H9 (cell line): Measurements from ENCODE around the gene RCAN1. TPM values are rescaled to one million over a fixed set of nuclear protein-coding genes. Genes with fewer than 3 reads are reported as not detected.

ENCODE experiments used
- DNase-seq: peaks from one replicate; pipeline ENCODE4 v3.0.0-alpha.2; 2017
- H2AFZ ChIP-seq: one replicate; pipeline ENCODE4 v1.6.1; 2013; ENCODE audit warnings: mild to moderate bottlenecking, low read length, control low read depth, moderate library complexity
- H2AK5ac ChIP-seq: 2 replicates; pipeline ENCODE4 v1.6.1; 2013; ENCODE audit warnings: low read length, control low read depth, mixed read lengths; ENCODE audit not compliant: insufficient read length
- H2BK120ac ChIP-seq: one replicate; pipeline ENCODE4 v1.6.1; 2013; ENCODE audit warnings: low read depth, mild to moderate bottlenecking, low read length, control low read depth, inconsistent platforms; ENCODE audit not compliant: poor library complexity, severe bottlenecking
- H2BK12ac ChIP-seq: 2 replicates; pipeline ENCODE4 v1.6.1; 2013; ENCODE audit warnings: low read length, control low read depth, mixed read lengths, low read depth; ENCODE audit not compliant: insufficient read length
- H2BK15ac ChIP-seq: 2 replicates; pipeline ENCODE4 v1.6.1; 2013; ENCODE audit warnings: low read depth, low read length, control low read depth
- H2BK20ac ChIP-seq: one replicate; pipeline ENCODE4 v1.6.1; 2013; ENCODE audit warnings: low read depth, mild to moderate bottlenecking, low read length, control low read depth, inconsistent platforms; ENCODE audit not compliant: poor library complexity, severe bottlenecking
- H2BK5ac ChIP-seq: 2 replicates; pipeline ENCODE4 v1.6.1; 2013; ENCODE audit warnings: low read length, control low read depth, mixed read lengths; ENCODE audit not compliant: insufficient read length
- H3K14ac ChIP-seq: 2 replicates; pipeline ENCODE4 v1.6.1; 2013; ENCODE audit warnings: low read length, control low read depth; ENCODE audit not compliant: insufficient read depth
- H3K18ac ChIP-seq: 2 replicates; pipeline ENCODE4 v1.6.1; 2013; ENCODE audit warnings: low read depth, mild to moderate bottlenecking, mixed read lengths, low read length, control low read depth; ENCODE audit not compliant: insufficient read length
- H3K23ac ChIP-seq: 2 replicates; pipeline ENCODE4 v1.6.1; 2013; ENCODE audit warnings: low read length, control low read depth, mixed read lengths, low read depth; ENCODE audit not compliant: insufficient read length
- H3K23me2 ChIP-seq: 2 replicates; pipeline ENCODE4 v1.6.1; 2013; ENCODE audit warnings: low read depth, mild to moderate bottlenecking, mixed read lengths, low read length, control low read depth; ENCODE audit not compliant: insufficient read length, poor library complexity, severe bottlenecking
- H3K27ac ChIP-seq: 2 replicates; pipeline ENCODE4 v1.5.1; 2013; ENCODE audit warnings: low read length, control low read depth, mixed read lengths, low read depth; ENCODE audit not compliant: insufficient read length
- H3K27me3 ChIP-seq: 2 replicates; pipeline ENCODE4 v1.6.1; 2013; ENCODE audit warnings: low read length, control low read depth, inconsistent platforms; ENCODE audit not compliant: insufficient read depth
- H3K4ac ChIP-seq: 2 replicates; pipeline ENCODE4 v1.6.1; 2013; ENCODE audit warnings: low read depth, mild to moderate bottlenecking, control low read depth, inconsistent platforms, low read length, moderate library complexity
- H3K4me1 ChIP-seq: 2 replicates; pipeline ENCODE4 v1.6.1; 2013; ENCODE audit warnings: low read length, control low read depth, inconsistent platforms; ENCODE audit not compliant: insufficient read depth
- H3K4me2 ChIP-seq: 2 replicates; pipeline ENCODE4 v1.6.1; 2013; ENCODE audit warnings: low read length, control low read depth, mixed read lengths; ENCODE audit not compliant: insufficient read length, insufficient read depth
- H3K56ac ChIP-seq: 2 replicates; pipeline ENCODE4 v1.6.1; 2013; ENCODE audit warnings: low read depth, mild to moderate bottlenecking, mixed read lengths, low read length, control low read depth; ENCODE audit not compliant: insufficient read length
- H3K79me1 ChIP-seq: 2 replicates; pipeline ENCODE4 v1.6.1; 2013; ENCODE audit warnings: low read depth, mild to moderate bottlenecking, moderate library complexity, low read length, control low read depth, inconsistent platforms; ENCODE audit not compliant: insufficient read depth, poor library complexity, severe bottlenecking
- H3K79me2 ChIP-seq: 2 replicates; pipeline ENCODE4 v1.6.1; 2013; ENCODE audit warnings: low read length, control low read depth, inconsistent platforms; ENCODE audit not compliant: insufficient read depth
- H3K9ac ChIP-seq: 2 replicates; pipeline ENCODE4 v1.6.1; 2013; ENCODE audit warnings: low read length, control low read depth, mixed read lengths; ENCODE audit not compliant: insufficient read length; ENCODE audit errors: extremely low read depth
- H3K9me3 ChIP-seq: one replicate; pipeline ENCODE4 v1.6.1; 2013; ENCODE audit warnings: low read depth, low read length, inconsistent platforms; ENCODE audit not compliant: control insufficient read depth
- H3T11ph ChIP-seq: one replicate; pipeline ENCODE4 v1.6.1; 2013; ENCODE audit warnings: mild to moderate bottlenecking, low read length, control low read depth, inconsistent platforms
- H4K20me1 ChIP-seq: one replicate; pipeline ENCODE4 v1.6.1; 2013; ENCODE audit not compliant: control insufficient read depth, insufficient read length, insufficient read depth
- H4K5ac ChIP-seq: 2 replicates; pipeline ENCODE4 v1.6.1; 2013; ENCODE audit warnings: low read depth, mild to moderate bottlenecking, mixed read lengths, low read length, control low read depth; ENCODE audit not compliant: insufficient read length
- H4K8ac ChIP-seq: replicated peaks from 2 replicates; pipeline ENCODE4 v1.6.1; 2013; ENCODE audit warnings: low read length, control low read depth, mixed read lengths, low read depth; ENCODE audit not compliant: insufficient read length
- H4K91ac ChIP-seq: 2 replicates; pipeline ENCODE4 v1.6.1; 2013; ENCODE audit warnings: low read depth, mild to moderate bottlenecking, moderate library complexity, mixed read lengths, low read length, control low read depth; ENCODE audit not compliant: insufficient read length
- H3K27ac Mint-ChIP-seq, 3 experiments: 2 replicates in 2 of 3; 3 replicates in 1 of 3; pipeline ENCODE4 v1.8.0; 2020 to 2021; ENCODE audit warnings: mixed read lengths in 3 of 3, mild to moderate bottlenecking in 1 of 3, moderate library complexity in 1 of 3
- H3K27me3 Mint-ChIP-seq: 2 replicates; pipeline ENCODE4 v1.8.0; 2021; ENCODE audit warnings: low read depth, mild to moderate bottlenecking, moderate library complexity, mixed read lengths
- H3K36me3 Mint-ChIP-seq, 3 experiments: 2 replicates in 2 of 3; 3 replicates in 1 of 3; pipeline ENCODE4 v1.8.0; 2020 to 2021; ENCODE audit warnings: low read depth in 3 of 3, mixed read lengths in 3 of 3; ENCODE audit not compliant: insufficient read depth in 1 of 3
- H3K4me1 Mint-ChIP-seq, 2 experiments: 2 replicates each; pipeline ENCODE4 v1.8.0; 2020; ENCODE audit warnings: mixed read lengths in 2 of 2
- H3K4me3 Mint-ChIP-seq, 2 experiments: 2 replicates in 1 of 2; 3 replicates in 1 of 2; pipeline ENCODE4 v1.8.0; 2020 to 2021; ENCODE audit warnings: mild to moderate bottlenecking in 2 of 2, mixed read lengths in 2 of 2, moderate library complexity in 1 of 2
- H3K9me3 Mint-ChIP-seq, 2 experiments: 2 replicates in 1 of 2; 3 replicates in 1 of 2; pipeline ENCODE4 v1.8.0; 2020; ENCODE audit warnings: mild to moderate bottlenecking in 2 of 2, mixed read lengths in 2 of 2, moderate library complexity in 1 of 2
- CTCF ChIP-seq: fragments of 200-600 bp; sonication (generic); conservative IDR thresholded peaks from 3 replicates; pipeline ENCODE4 v1.8.0; 2021; ENCODE audit warnings: antibody characterized with exemption, mild to moderate bottlenecking
- WGBS: extraction: QIAGEN DNeasy Blood & Tissue Kit; methylation state at CpG from one replicate; pipeline ENCODE4 v1.1.7; 2013; ENCODE audit warnings: missing lambda C conversion rate, low lambda C conversion rate, mixed read lengths; ENCODE audit not compliant: insufficient read length; ENCODE audit errors: extremely low coverage; 5-methylcytosine and 5-hydroxymethylcytosine counted together
- total RNA-seq: library from RNA; stranded (reverse); gene quantifications from 2 replicates; pipeline ENCODE4 v1.2.1, GENCODE V29; 2021

RCAN1 gene
- total RNA-seq, 1 experiment from 2014 or later: 7.0 TPM

GRCh38 chr21:34618941-34619340, 4.0 kb upstream of the RCAN1 start:
- Mint-ChIP-seq H3K4me1 (peaks cover 3 to 4% of the 10 kb centered on the region in 2 experiments; a peak in 3 of 4 replicates), H3K27ac (no peak overlapping the region), H3K27me3 (peaks cover 20% of the 10 kb centered on the region), H3K4me3 (no peak overlapping the region), H3K9me3 (no peaks in the 10 kb centered on the region), H3K36me3 (no peaks in the 10 kb centered on the region; a peak in 1 of 7 replicates)
- Histone ChIP-seq H3K4me1 (no peaks in the 10 kb centered on the region), H3K4ac (no peak overlapping the region), H3K9ac (no peak overlapping the region), H4K8ac (no peak overlapping the region), H3K79me1 (no peaks in the 10 kb centered on the region), H3K79me2 (no peaks in the 10 kb centered on the region), H3K27ac (no peak overlapping the region), H3K27me3 (peaks cover 3% of the 10 kb centered on the region; the same call in 1 of the 2 replicates), H3K14ac (no peak overlapping the region), H3K18ac (no peak overlapping the region), H4K91ac (no peak overlapping the region), H2BK5ac (no peak overlapping the region), H2BK20ac (no peak overlapping the region), H3K4me2 (no peak overlapping the region), H2BK120ac (no peak overlapping the region), H4K5ac (no peak overlapping the region), H3K56ac (no peak overlapping the region), H3K23me2 (no peaks in the 10 kb centered on the region), H2BK12ac (no peak overlapping the region), H3K9me3 (no peaks in the 10 kb centered on the region), H2BK15ac (no peak overlapping the region), H2AFZ (no peak overlapping the region), H2AK5ac (no peak overlapping the region), H3T11ph (no peak overlapping the region), H4K20me1 (no peaks in the 10 kb centered on the region), H3K23ac (no peak overlapping the region)
- DNase-seq: no peak
- no CpG with 5 or more reads among the region's 1 CpG for WGBS
- no peak for TF ChIP-seq CTCF
